GM21423 (cell line): ENCODE data around the gene RAP2C.
"Not testable (repeated sequence)": the region's sequence is repeated elsewhere in the genome, so short reads cannot be mapped to it uniquely, and the experiment has no call there.

ENCODE experiments used
- ATAC-seq: cut with Tn5 transposase; IDR thresholded peaks from one replicate; pipeline ENCODE4 v1.9.1; 2021; ENCODE audit warnings: mild to moderate bottlenecking, moderate library complexity; ENCODE audit not compliant: unreplicated experiment

Gene RAP2C

GRCh38 chrX:132200976-132201375 is 18.3 kb downstream of the RAP2C start:
- no peak for ATAC-seq

- ATAC-seq: no peak
Measured at GRCh38 chrX:132199941-132200340, 19.3 kb downstream of the RAP2C start.

DNA sequence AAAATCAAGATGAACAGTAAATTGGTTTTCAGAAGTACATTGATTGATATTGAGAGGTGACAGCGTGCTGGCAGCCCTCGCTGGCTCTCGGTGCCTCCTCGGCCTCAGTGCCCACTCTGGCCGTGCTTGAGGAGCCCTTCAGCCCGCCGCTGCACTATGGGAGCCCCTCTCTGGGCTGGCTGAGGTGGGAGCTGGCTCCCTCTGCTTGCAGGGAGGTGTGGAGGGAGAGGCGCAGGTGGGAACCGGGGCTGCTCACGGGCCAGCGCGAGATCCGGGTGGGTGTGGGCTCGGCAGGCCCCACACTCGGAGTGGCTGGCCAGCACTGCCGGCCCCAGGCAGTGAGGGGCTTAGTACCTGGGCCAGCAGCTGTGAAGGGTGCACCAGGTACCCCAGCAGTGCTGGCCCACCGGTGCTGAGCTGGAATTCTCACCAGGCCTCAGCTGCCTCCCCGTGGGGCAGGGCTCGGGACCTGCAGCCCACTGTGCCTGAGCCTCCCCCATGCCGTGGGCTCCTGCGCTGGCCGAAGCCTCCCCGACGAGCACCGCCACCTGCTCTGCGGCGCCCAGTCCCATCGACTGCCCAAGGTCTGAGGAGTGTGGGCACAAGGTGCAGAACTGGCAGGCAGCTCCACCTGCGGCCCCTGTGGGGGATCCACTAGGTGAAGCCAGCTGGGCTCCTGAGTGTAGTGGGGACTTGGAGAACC is 25.2 kb downstream of the RAP2C start:
- no peak for ATAC-seq

GRCh38 chrX:132191938-132192337 is 27.3 kb downstream of the RAP2C start:
- ATAC-seq: no peak

DNA sequence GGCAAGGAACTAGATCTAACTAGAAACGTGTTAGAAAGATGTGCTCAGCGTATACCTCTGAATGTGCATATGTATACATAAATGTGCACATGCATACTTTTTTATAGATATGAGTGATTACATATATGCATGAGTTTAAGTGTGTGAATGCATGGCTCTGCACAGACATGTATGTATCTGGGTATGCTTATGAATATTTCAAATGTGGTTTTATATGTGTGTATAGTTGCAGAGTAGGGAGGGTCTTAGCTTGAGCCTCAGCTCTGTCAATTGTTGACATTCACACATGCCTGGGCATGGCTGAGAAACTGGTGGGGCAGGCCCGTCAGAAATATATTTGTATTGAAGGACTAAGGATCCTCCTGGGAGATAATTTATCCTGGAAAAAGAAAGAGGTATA is 31.1 kb downstream of the RAP2C start:
- no peak for ATAC-seq

DNA sequence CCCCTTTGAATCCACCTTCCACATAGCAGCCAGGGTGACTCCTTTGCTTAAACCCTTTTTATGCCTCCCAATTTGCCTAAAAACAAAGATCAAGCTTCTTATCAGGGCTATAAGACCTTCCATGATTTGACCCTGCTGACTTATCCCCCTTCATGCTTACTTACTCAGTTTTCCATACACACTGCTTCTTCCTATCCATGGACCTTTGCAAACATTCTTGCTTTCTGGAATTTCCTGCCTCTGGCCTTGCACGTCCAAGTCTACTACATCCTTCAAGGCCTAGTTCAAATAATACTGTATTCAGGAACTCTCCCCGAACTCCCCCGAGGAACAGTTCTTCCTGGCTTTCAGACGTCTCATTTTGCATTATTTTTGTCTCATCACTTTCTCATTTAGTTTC is 31.8 kb downstream of the RAP2C start:
- ATAC-seq: no peak

DNA sequence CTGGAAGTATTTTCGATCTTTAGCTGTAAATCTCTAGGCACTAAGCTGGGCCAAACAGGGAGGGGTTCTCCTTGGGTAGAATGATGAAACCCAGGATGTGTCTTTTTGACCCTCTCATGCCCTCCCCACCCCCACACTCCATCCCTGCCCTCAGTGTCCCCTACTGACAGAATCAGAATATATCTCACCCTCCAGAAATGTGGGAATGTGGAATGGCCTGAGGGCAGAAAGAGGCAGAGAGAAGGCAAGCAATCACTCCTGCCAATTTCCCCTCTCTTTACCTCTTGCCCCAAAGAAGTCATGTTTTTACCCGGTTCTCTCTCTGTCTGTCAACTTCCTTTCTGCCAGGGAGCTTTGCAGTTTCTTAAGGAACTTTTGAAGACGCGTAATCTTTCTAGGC is 34.4 kb downstream of the RAP2C start:
- ATAC-seq: no peak

- ATAC-seq: no peak
Measured at GRCh38 chrX:132181364-132181763, 37.9 kb downstream of the RAP2C start.

- ATAC-seq: no peak
Measured at GRCh38 chrX:132180929-132181328, 38.3 kb downstream of the RAP2C start.

DNA sequence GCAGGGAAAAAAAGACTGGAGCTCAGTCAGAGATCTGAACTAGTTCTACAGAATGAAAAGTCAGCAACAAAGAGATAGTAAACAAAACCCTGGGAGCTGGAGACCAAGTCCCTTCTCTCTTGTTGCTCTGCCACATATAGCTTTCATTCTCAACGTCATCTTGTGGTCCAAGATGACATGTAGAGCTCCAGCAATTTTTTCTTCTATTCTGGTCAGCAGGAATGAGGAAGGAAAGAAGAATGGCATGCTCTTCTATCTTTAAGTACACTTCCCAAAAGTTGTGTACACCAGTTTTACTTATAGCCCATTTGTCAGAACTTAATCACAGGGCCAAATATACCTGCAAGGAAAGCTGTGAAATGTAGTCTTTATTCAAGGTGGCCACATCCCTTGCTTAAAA is 45.6 kb downstream of the RAP2C start:
- ATAC-seq: no peak

DNA sequence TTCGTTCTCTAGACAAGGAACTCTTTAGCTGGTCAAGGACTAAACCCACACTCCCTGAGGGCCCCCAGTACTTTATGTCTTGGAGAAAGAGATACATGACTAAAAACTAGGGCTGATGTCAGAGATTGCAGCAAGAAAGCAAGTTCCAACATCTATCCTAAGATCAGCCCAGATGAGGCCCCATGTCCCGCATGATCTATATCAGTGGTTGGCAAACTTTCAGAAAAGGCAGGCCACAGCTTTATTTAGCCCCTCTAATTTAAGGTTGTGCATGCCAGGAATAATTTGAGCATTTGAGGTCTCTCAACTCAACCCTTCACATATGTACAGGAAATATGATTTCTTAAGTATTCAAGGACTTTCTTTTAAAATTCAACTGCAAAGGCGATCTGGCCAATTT is 47.4 kb downstream of the RAP2C start:
- ATAC-seq: no peak

- no peak for ATAC-seq
Measured at GRCh38 chrX:132171478-132171877, 47.8 kb downstream of the RAP2C start.

DNA sequence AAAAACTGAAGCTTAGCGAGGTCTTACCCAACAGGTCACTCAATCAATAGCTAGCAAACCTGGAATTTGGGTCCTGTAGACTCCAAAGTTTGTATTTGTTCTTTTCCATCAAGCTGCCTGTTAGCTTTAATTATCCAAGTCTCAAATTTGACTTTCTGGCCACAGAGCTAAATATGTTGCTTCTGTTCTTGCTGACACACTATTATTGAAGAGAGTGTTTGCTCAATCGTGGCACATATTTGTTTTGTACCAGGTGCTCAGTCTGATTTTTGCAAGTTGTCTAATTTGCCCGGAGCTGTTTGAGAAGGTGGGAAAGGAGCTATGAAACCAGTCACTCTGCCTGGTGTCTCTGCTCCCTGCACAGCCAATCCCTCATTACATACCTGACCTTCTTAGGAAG is 49.7 kb downstream of the RAP2C start:
- no peak for ATAC-seq

DNA sequence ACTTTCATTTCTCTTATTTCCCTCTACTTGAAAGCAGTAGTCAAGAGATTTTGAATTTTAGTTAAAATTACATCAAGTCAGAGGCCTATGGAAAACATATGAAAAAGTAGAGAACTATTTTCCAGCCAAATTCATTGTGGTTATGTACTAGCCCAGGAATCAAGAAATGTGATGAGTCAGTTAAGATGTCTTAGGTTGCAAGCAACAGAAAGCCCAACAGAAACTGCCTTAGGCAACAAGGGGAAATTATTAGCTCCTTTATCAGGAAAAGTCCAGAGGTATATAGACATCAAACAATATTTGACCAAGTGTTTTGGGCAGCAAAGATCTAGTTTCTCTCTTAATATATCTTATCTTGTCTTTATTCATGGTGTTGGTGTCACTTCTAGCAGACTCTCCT is 53.6 kb downstream of the RAP2C start:
- no peak for ATAC-seq

DNA sequence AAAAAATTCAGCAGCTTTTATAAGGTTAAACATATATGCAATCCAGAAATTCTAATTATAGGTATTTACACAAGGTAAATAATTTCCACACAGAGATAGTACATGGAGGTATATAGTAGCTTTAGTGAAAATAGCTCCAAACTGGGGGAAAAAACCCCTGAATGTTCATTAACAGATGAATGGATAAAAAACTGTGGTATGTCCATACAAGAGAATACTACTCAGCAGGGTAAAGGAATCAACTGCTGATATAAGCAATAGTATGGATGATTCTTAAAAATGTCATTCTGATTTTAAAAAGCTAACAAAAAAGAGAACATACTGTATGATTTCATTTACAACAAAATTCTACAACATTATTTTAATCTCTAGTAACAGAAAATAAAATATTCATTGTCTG is 54.2 kb downstream of the RAP2C start:
- no peak for ATAC-seq

GRCh38 chrX:132163094-132163493 is 56.2 kb downstream of the RAP2C start:
- ATAC-seq: not testable (repeated sequence)

- no peak for ATAC-seq
Measured at GRCh38 chrX:132153166-132153565, 66.1 kb downstream of the RAP2C start.
